BJ (cell line): ENCODE results near the gene KCNE4. TPM values are rescaled to one million over a fixed set of nuclear protein-coding genes. Genes with fewer than 3 reads are reported as not detected.

ENCODE experiments used
- CTCF ChIA-PET: fragments of 350-600 bp; formaldehyde crosslinking; extraction: SDS; loops from one replicate; lab custom pipeline; 2021; ENCODE audit warnings: antibody characterized with exemption, inconsistent platforms; lab: Yijun Ruan, JAX
- POLR2A ChIA-PET: fragments of 300-600 bp; sonication (Branson Sonifier 250); formaldehyde crosslinking; extraction: SDS; loops from one replicate; lab custom pipeline; 2021; ENCODE audit warnings: antibody characterized with exemption; lab: Charles Lee
- DNase-seq: peaks from one replicate; pipeline ENCODE4 v3.0.0-alpha.2; 2011; ENCODE audit warnings: low read depth
- H3K27me3 ChIP-seq: 2 replicates; pipeline ENCODE4 v1.6.0; 2011; ENCODE audit warnings: low read length; ENCODE audit not compliant: control insufficient read depth, insufficient read depth
- H3K36me3 ChIP-seq: 2 replicates; pipeline ENCODE4 v1.5.1; 2011; ENCODE audit warnings: low read length; ENCODE audit not compliant: control insufficient read depth, insufficient read depth
- H3K4me3 ChIP-seq: 2 replicates; pipeline ENCODE4 v1.5.1; 2011; ENCODE audit warnings: low read depth, mild to moderate bottlenecking, control low read depth, low read length
- polyA plus RNA-seq: library from polyadenylated mRNA; depleted of rRNA; stranded (reverse); fragments of >200 nt; gene quantifications from 2 replicates; pipeline ENCODE4 v1.2.3, GENCODE V29; 2011
- TF ChIP-seq, protein P1 (sequence below): IDR thresholded peaks from 2 replicates; pipeline ENCODE4 v1.5.1; 2011; ENCODE audit warnings: low read depth, mild to moderate bottlenecking, control low read depth, inconsistent platforms, low read length, moderate library complexity; ENCODE audit not compliant: insufficient read depth

KCNE4 gene
- polyA plus RNA-seq, 1 experiment, result 18.5 TPM

- DNase-seq, result no peak
- ChIA-PET POLR2A (no interaction called here), CTCF (no interaction called here)
- H3K4me3 ChIP-seq, result no peak overlapping the region
- H3K27me3 ChIP-seq, result no peaks in the 10 kb centered on the region
- TF ChIP-seq, protein P1, sequence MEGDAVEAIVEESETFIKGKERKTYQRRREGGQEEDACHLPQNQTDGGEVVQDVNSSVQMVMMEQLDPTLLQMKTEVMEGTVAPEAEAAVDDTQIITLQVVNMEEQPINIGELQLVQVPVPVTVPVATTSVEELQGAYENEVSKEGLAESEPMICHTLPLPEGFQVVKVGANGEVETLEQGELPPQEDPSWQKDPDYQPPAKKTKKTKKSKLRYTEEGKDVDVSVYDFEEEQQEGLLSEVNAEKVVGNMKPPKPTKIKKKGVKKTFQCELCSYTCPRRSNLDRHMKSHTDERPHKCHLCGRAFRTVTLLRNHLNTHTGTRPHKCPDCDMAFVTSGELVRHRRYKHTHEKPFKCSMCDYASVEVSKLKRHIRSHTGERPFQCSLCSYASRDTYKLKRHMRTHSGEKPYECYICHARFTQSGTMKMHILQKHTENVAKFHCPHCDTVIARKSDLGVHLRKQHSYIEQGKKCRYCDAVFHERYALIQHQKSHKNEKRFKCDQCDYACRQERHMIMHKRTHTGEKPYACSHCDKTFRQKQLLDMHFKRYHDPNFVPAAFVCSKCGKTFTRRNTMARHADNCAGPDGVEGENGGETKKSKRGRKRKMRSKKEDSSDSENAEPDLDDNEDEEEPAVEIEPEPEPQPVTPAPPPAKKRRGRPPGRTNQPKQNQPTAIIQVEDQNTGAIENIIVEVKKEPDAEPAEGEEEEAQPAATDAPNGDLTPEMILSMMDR, result no peak
- no peaks in the 10 kb centered on the region for H3K36me3 ChIP-seq
These were observed 36.9 kb downstream of the KCNE4 start for GRCh38 chr2:223088866-223089265.

GRCh38 chr2:223090039-223090438, 38.0 kb downstream of the KCNE4 start:
- TF ChIP-seq, protein P1, result no peak
- Histone ChIP-seq H3K36me3 (no peaks in the 10 kb centered on the region), H3K27me3 (no peaks in the 10 kb centered on the region), H3K4me3 (no peak overlapping the region)
- DNase-seq, result no peak
- ChIA-PET POLR2A (no interaction called here), CTCF (interaction anchor here (0.6 kb wide), 1 partner anchor 38 kb away, joined by 3 read pairs; no protein-coding TSS in a partner anchor)

DNA sequence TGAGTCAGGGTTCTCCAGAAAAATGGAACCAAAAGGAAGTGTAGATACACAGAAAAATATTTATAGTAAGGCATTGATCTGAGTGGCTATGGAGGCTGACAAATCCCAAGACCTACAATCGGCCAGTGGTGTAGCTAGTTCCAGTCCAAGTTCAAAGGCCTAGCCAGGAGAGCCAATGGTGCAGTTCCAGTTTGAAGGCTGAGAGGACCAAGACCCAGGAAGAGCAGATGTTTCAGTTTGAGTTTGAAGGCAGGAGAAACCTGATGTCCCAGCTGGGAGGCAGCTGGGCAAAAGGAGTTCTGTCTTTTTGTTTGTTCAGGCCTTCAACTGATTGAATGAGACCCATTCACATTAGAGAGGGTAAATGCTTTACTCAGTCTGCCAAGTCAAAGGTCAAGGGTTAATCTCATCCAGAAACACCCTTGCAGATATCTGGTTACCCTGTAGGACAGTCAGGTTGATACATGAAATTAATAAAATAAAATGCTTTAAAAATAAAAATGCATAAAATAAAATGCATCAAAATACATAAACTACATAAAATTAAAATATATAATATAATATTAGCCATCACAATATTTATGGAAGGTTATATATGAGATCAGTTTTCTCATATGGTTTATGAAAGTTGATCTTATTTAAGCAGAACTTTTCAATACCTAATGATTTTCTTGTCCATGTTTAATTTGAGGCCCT, 38.7 kb downstream of the KCNE4 start:
- Histone ChIP-seq H3K4me3 (no peak overlapping the region), H3K27me3 (no peaks in the 10 kb centered on the region), H3K36me3 (no peaks in the 10 kb centered on the region)
- TF ChIP-seq, protein P1, result no peak
- DNase-seq, result no peak
- ChIA-PET POLR2A (no interaction called here), CTCF (interaction anchor here (0.6 kb wide), 1 partner anchor 38 kb away, joined by 3 read pairs; no protein-coding TSS in a partner anchor)

- no peaks in the 10 kb centered on the region for H3K36me3 ChIP-seq
- H3K4me3 ChIP-seq, result no peak overlapping the region
- no peak for DNase-seq
- no peaks in the 10 kb centered on the region for H3K27me3 ChIP-seq
- CTCF ChIA-PET, result interaction anchor here (1.7 kb wide), 1 partner anchor 9 kb away, joined by 4 read pairs; no protein-coding TSS in a partner anchor
- TF ChIP-seq, protein P1, result no peak
- POLR2A ChIA-PET, result no interaction called here
These were observed 40.7 kb downstream of the KCNE4 start for GRCh38 chr2:223092667-223093066.

DNA sequence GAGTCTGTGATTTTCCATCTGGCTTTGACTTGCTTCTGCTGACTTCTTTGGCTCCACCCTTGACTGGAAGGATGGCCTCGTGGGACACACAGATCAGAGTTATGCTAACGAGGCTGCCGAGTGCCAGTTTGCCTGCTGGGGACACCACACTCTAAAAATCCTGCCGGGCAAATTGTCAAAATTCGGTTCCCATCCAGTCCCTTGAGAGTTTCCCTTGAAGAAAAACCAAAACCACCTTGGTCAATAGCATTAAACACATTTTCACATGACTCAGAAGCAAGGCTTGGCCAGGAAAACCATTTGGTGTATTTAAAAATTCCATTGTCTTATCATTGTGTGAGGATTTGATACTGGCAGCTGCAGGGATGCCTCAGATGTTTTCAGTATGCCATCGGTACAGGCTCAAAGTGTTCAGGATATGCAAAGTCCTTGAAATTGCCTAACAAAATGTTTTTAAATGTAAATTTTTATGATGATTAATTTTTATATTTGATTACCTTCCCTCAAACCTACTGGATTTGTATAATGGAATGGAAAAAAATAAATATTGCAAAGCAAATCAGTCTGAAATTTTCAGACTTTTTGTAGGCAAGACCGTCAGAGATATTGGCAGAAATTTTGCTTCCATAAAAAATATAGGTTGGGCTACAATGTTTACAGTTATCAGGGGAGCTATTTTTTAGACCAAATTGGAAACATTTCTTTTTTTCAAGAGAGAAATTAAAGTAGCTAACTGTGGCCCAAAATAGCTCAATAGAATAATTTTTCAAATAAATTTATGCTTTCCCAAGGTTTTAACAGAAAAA, 41.6 kb downstream of the KCNE4 start:
- DNase-seq, result no peak
- Histone ChIP-seq H3K36me3 (no peaks in the 10 kb centered on the region), H3K4me3 (no peak overlapping the region), H3K27me3 (no peaks in the 10 kb centered on the region)
- ChIA-PET CTCF (no interaction called here), POLR2A (no interaction called here)
- TF ChIP-seq, protein P1, result no peak
